T47D (cell line): ENCODE results near the gene KLK3.
"Not testable (repeated sequence)": the region's sequence is repeated elsewhere in the genome, so short reads cannot be mapped to it uniquely, and the experiment has no call there.

Experiments
- DNase-seq, 2 experiments: peaks; one replicate each; pipeline versions ENCODE4 v3.0.0 to v3.0.0-alpha.2; 2011 to 2012; ENCODE audit warnings: low read depth in 1 of 2, low spot score in 1 of 2
- JUND ChIP-seq: IDR thresholded peaks from 2 replicates; pipeline ENCODE4 v1.6.1; 2012; ENCODE audit warnings: low read depth
- in situ Hi-C: cut with HindIII; loops from 2 replicates; pipeline ENCODE4 v1.10.0; 2016; ENCODE audit warnings: low sequenced_read_pairs, low pct_unique_long_range_greater_than_20kb

Gene KLK3

DNA sequence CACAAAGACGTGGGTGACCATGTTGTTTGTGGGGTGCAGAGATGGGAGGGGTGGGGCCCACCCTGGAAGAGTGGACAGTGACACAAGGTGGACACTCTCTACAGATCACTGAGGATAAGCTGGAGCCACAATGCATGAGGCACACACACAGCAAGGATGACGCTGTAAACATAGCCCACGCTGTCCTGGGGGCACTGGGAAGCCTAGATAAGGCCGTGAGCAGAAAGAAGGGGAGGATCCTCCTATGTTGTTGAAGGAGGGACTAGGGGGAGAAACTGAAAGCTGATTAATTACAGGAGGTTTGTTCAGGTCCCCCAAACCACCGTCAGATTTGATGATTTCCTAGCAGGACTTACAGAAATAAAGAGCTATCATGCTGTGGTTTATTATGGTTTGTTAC lies 24.1 kb downstream of the KLK3 start:
- in situ Hi-C loops = no loop called here
- TF ChIP-seq JUND = no peak

DNA sequence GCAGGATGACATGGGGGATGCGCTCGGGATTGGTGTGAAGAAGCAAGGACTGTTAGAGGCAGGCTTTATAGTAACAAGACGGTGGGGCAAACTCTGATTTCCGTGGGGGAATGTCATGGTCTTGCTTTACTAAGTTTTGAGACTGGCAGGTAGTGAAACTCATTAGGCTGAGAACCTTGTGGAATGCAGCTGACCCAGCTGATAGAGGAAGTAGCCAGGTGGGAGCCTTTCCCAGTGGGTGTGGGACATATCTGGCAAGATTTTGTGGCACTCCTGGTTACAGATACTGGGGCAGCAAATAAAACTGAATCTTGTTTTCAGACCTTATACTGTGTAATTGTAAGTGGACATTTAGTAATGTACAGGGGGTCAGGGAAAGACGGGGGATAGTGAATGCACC lies 25.5 kb downstream of the KLK3 start:
- no peak for DNase-seq
- no peak for TF ChIP-seq JUND
- in situ Hi-C loops = no loop called here

More for the DNA sequence above, 24.1 kb downstream of the KLK3 start:
- DNase-seq = no peak

DNA sequence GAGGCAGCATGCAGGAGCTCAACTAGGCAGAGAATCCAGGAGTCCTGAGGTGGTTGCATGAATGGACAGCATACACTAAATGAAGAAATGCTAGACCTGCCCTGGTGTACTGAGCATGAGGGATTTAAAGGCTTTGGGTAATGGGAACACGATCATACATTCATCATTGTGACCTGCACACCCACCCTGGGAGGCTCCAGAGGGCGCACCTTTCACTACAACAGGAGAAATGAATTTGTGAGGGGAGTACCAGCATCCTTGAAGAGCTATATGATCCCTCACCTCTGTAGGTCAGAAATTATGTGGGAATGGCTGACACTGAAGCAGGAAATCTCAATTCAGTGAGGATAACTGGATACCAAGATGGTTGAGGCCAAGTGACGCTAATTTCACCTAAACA lies 27.5 kb downstream of the KLK3 start:
- no peak for TF ChIP-seq JUND
- no peak for DNase-seq
- in situ Hi-C loops = no loop called here

DNA sequence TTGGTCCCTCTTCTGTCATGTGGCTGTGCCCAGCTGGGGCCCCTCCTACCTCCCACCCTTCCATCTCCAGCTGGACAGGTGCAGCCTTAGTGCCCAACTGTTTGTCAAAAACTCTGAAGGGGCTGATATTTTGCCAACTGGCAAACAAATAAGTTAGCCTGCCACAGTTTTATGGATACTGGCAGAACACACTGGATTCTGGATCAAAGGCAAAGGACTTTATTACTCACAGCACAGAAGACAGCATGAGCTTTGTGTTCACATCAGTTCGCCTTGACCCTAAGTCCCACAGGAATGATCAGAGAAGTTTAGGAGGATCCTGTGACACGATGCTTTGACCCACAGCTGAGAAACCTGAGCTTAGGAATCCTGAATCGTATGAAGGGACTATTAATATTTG lies 34.9 kb downstream of the KLK3 start:
- no peak for TF ChIP-seq JUND
- in situ Hi-C loops = no loop called here
- no peak for DNase-seq

DNA sequence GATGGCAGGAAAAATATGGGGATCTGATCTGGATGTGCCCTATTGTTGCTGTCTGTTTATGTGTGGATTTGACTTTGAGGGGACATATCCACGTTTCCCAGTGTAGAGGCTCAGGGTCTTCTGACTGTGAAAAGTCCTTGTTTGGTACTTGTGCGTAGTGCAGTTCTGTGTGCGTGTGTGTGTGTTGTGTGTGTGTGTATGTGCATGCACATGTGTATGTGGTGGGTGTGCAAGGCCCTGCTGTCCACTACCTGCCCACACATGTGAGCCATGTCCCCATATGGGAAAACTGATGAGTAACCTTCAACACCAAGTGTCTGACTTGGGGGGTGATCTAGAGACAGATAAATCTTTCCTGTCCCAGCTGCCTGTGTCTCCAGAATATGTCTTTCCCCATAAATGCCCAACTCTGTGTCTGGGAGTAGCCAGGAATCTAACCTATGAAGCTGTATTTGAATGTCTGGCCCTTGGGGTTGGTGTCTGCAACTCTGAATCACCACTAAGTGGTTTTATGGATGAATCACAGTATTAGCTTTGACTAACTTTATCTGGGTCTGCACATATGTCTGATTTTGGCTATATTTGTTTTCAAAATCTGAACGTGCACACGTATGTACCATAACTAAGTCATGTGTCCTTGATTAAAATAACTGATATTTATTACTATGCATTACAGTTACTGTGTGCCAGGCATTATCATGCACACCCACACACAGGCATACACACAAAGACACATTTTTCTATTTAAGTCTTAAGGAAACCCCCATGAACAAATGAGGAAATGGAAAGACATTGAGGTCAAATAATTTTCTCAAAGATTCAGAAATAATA lies 35.9 kb downstream of the KLK3 start:
- DNase-seq = no peak
- TF ChIP-seq JUND = no peak
- in situ Hi-C loops = no loop called here

DNA sequence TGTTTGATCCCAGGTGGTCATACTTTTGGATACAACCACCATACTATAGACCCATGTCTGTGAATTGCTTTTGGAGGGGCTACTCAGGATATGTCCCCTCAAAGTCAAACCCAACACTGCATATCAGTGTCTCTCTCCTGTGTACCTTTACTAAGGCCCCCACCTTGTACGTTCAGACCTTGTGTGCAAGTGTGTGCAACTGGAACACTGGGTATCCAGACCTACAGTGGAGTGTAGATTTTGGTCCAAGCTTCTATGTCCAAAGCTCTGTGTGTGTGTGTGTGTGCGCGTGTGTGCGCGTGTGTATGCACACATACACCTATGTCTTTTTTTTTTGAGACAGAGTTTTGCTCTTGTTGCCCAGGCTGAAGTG lies 36.5 kb downstream of the KLK3 start:
- in situ Hi-C loops = no loop called here
- no peak for DNase-seq
- no peak for TF ChIP-seq JUND

DNA sequence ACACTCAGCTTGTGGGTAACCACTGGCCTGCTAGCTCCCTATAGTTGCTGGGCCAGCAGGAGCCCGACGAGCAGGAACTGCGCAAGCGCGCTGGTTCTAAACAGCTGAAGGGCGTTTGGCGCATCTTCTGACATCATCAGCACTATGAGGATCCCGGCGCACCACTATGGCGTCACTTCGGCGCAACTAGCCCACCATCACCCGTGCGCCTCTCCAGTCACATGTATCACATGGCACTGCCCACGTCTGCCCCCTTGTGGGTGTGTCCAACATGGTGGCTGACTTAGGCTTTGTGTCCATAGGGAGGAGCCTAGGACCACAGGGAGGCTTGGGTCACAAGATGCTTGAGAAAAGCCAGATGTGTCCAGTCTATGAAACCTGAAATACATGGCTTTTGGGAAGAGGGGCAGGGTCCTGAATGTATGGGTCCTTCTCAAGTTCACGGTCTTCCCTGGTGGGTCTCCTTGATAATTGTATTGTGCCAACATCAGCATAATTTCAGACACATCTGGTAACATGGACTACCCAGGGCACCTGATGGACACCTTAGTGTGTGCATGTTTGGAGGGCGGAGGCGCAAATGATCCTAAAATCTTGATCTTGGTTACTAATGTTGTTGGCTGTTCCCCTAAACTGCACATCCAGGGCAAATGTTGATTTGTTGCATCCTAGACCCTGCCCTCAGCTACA lies 38.5 kb downstream of the KLK3 start:
- no peak for TF ChIP-seq JUND
- in situ Hi-C loops = no loop called here
- no peak for DNase-seq

DNA sequence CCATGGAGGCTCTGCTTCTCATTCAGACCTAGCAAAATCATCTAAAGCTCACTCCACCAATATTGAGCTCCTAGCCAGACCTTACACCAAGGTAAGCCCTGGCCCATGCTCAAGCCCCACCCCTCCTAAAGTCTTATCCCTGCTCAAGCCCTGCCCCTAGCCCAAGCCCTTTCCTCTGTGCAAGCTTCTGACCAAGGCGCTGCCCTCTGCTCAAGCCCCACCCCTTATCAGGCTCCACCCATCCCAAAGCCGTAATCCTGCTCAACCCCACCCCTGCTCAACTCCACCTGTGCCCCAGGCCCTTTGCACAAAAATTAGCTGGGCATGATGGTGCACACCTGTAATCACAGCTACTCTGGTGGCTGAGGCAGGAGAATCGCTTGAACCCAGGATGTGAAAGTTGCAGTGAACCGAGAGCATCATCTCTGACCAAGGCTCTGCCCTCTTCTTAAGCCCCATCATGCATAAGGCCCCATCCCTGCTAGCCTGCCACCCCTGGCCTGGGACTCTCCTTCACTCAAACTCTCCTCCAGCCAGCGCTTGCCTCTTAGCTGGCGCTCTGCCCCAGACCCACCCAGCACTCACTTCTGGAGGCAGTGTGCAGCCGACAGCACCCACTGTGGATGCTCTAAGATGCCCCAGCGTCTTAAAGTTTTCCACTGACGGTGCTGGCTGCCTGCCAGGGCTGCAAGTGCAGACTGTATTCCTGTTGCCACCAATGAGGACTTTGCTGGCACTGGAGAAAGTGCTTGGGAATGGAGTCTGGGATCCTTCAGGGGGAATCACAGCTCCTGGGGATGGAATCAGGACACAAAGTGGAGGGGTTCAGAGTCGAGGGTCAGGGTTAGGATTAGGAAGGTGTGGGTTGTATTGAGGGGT lies 40.0 kb downstream of the KLK3 start:
- no peak for DNase-seq
- TF ChIP-seq JUND = no peak
- in situ Hi-C loops = no loop called here

DNA sequence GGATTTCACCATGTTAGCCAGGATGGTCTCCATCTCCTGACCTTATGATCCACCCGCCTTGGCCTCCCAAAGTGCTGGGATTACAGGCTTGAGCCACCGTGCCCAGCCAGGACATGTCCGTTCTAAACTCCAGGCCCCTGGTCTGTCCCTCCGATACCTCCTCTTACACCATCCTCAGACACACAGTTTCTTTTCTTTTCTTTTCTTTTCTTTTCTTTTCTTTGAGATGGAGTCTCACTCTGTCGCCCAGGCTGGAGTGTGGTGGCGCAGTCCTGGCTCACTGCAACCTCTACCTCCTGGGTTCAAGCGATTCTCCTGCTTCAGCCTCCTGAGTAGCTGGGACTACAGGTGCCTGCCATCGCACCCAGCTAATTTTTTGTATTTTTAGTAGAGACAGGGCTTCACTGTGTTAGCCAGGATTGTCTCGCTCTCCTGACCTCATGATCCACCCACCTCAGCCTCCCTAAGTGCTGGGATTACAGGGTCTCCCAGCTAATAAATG lies 41.4 kb downstream of the KLK3 start:
- in situ Hi-C loops, DNase-seq: not testable (repeated sequence)

DNA sequence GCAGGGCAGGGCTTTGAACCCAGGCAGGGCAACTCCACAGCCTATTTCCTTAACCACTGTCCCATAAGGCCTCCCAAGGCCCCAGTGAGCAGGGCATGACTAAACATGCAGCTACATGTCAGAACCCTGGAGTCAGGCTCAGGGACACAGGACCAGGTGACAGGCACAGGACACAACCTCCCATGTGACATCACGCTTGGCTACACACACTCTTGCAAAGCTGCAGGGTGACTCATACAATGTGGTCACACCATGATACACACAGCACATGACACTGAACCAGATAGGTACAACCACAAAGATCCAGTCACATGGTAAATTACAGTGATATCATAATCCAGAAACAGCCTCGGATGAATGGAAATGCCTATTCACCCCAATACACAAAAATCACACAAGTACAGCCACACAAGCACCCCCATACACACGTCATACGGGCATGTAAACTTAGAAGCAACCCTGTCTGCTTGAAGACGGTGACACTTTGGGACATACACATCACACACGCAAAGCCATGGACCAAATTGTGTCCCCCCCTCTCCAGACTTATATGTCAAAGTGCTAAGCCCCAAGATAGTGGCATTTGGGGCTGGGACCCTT lies 42.0 kb downstream of the KLK3 start:
- peak in 1 of 2 experiments; percentile 44 for DNase-seq
- in situ Hi-C loops = no loop called here
- TF ChIP-seq JUND = no peak

DNA sequence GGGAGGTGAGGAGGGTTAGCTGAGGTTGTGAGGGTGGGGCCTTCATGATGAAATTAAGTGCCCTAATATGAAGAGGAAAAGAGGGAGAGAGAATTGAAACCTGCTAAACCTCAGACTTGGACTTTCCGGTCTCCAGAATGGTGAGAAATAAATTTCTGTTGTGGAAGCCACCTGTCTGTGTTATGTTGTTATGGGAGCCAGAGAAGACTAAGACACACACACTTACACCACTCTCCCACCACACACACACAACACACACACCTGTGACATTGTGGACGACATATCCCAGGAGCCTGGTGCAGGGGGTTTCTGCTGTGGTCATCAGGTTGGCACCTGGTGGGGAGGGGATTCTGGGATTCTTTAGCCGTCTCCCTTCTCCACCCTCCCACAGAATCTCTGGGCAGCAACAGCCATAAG lies 42.5 kb downstream of the KLK3 start:
- no peak for DNase-seq
- TF ChIP-seq JUND = no peak
- in situ Hi-C loops = no loop called here

DNA sequence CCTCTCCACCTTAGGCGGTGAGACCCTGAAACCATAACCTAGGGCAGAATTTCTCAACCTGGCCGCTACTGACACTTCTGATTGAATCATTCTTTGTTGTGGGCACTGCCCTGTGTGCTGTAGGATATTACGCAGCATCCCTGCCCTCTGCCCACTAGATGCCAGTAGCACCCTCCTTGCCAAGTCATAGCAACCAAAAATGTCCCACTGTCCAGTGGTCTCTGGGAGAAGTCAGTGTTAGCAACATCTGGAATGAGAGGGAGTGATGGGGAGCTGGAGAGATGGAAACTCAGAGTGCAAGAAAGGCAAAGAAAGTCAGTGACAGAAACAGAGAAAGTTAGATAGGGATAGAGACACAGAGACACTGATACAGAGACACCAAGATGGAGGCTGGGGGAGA lies 42.9 kb downstream of the KLK3 start:
- in situ Hi-C loops = no loop called here
- TF ChIP-seq JUND = no peak
- DNase-seq = no peak
